ENCODE data around the gene EHMT1. TPM values are rescaled to one million over a fixed set of nuclear protein-coding genes. Genes with fewer than 3 reads are reported as not detected.

Gene EHMT1
- total and polyA plus RNA-seq, 2 donors (not counting 1 experiment from before 2014, with no cell fraction given) = 101 to 394 TPM

GRCh38 chr9:137688725-137689124 lies 69.9 kb downstream of the EHMT1 start:
- H3K27me3 ChIP-seq (replicated peaks in 1 of 4; ENCODE audit: control extremely low read depth in 1 of 4, control insufficient read depth in 3 of 4, insufficient read depth in 4 of 4, low read length in 3 of 4) = no peaks in the 10 kb centered on the region
- H3K27me3 Mint-ChIP-seq = no peaks in the 10 kb centered on the region
- no peaks in the 10 kb centered on the region for H3K9me3 ChIP-seq (ENCODE audit: control extremely low read depth in 1 of 3, control insufficient read depth in 2 of 3, insufficient read depth in 1 of 3, low read length in 2 of 3)
- no peak overlapping the region for H2AFZ ChIP-seq (ENCODE audit: insufficient read depth, low read depth, low read length, poor library complexity, severe bottlenecking)
- H3K9ac ChIP-seq (ENCODE audit: low read length) = no peak overlapping the region
- ATAC-seq (ENCODE audit: low read depth) = no peak
- H3K9me3 Mint-ChIP-seq (ENCODE audit: insufficient read depth) = no peaks in the 10 kb centered on the region
- H3K27ac Mint-ChIP-seq = peak overlapping the region; percentile 57
- intact Hi-C loops (cut with micrococcal nuclease) = no loop called here
- peaks cover 31 to 37% of the 10 kb centered on the region in 2 donors for H3K4me1 ChIP-seq (ENCODE audit: control insufficient read depth in 2 of 2, insufficient read depth in 2 of 2, low read length in 2 of 2)
- H4K20me1 ChIP-seq (ENCODE audit: control insufficient read depth, insufficient read depth, low read length, poor library complexity, severe bottlenecking) = no peaks in the 10 kb centered on the region
- TF ChIP-seq, protein P1, sequence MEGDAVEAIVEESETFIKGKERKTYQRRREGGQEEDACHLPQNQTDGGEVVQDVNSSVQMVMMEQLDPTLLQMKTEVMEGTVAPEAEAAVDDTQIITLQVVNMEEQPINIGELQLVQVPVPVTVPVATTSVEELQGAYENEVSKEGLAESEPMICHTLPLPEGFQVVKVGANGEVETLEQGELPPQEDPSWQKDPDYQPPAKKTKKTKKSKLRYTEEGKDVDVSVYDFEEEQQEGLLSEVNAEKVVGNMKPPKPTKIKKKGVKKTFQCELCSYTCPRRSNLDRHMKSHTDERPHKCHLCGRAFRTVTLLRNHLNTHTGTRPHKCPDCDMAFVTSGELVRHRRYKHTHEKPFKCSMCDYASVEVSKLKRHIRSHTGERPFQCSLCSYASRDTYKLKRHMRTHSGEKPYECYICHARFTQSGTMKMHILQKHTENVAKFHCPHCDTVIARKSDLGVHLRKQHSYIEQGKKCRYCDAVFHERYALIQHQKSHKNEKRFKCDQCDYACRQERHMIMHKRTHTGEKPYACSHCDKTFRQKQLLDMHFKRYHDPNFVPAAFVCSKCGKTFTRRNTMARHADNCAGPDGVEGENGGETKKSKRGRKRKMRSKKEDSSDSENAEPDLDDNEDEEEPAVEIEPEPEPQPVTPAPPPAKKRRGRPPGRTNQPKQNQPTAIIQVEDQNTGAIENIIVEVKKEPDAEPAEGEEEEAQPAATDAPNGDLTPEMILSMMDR (IDR thresholded peaks at IDR 0.05) = no peak
- no peak for TF ChIP-seq EZH2 (IDR thresholded peaks at IDR 0.05; ENCODE audit: borderline replicate concordance, insufficient read depth, low read depth, low read length, poor library complexity, severe bottlenecking)
- 80% methylated on average over 8 of the region's 8 CpGs for WGBS (ENCODE audit: insufficient coverage)
- H3K4me2 ChIP-seq (replicated peaks; ENCODE audit: low read depth, low read length, poor library complexity, severe bottlenecking) = no peak overlapping the region
- ChIA-PET CTCF (interaction anchor here (0.6 to 1.8 kb wide), 2 partner anchors 16 kb away, joined by 3 to 7 read pairs; no protein-coding TSS in a partner anchor), POLR2A (no interaction called here)
- H3K79me2 ChIP-seq (ENCODE audit: control insufficient read depth, insufficient read depth, low read length) = peaks cover 97% of the 10 kb centered on the region
- peaks cover 0 to 2% of the 10 kb centered on the region in 2 experiments for H3K36me3 ChIP-seq (replicated peaks in 1 of 2; ENCODE audit: control extremely low read depth in 1 of 2, control insufficient read depth in 1 of 2, extremely low read depth in 1 of 2, insufficient read depth in 2 of 2, low read length in 1 of 2)
- no peak overlapping the region for H3K27ac ChIP-seq (ENCODE audit: low read length in 2 of 2)
- no peak for DNase-seq
- no peak overlapping the region for H3K4me3 ChIP-seq (ENCODE audit: control extremely low read depth in 1 of 5, extremely low read depth in 1 of 5, insufficient read depth in 1 of 5, low read depth in 2 of 5, low read length in 4 of 5)
- peak overlapping the region; percentile 13 for H3K4me3 Mint-ChIP-seq
- peaks cover 64% of the 10 kb centered on the region for H3K4me1 Mint-ChIP-seq

DNA sequence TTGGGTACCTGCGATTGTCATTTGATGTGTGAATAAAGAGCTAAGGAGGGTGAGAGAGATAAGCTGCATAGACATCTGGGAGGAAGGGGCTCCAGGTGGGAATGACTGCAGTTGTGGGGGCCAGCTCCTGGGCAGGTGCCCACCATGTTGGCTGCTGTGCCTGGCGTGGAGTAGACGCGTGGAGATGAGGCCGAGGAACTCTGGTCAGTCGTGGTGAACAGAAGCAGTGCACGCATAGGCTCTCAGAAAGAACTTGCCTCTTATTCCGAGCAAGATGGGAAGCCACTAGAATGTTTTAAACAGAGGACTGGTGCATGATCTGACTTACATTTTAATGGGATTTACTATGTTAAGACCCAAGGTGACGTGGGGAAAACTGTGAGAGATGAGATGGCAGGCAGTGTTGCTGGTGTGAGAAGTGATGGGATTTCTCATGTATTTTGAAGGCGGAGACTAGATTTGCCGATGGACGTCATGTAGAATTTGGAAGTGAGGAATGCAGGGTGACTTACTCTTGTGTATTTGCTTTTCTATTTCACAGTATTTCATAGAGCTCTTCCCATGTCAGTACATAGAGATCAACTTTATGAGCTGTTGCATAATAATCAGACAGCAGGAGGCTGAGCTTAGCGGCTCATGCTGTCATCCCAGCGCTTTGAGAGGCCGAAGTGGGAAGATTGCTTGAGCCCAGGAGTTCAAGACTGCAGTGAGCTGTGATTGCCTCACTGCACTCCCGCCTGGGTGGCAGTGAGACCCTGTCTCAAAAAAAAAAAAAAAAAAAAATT lies 71.1 kb downstream of the EHMT1 start:
- no peaks in the 10 kb centered on the region for H3K9me3 ChIP-seq (ENCODE audit: control extremely low read depth in 1 of 3, control insufficient read depth in 2 of 3, insufficient read depth in 1 of 3, low read length in 2 of 3)
- no peak overlapping the region for H2AFZ ChIP-seq (ENCODE audit: insufficient read depth, low read depth, low read length, poor library complexity, severe bottlenecking)
- peaks cover 0 to 2% of the 10 kb centered on the region in 2 experiments for H3K36me3 ChIP-seq (replicated peaks in 1 of 2; ENCODE audit: control extremely low read depth in 1 of 2, control insufficient read depth in 1 of 2, extremely low read depth in 1 of 2, insufficient read depth in 2 of 2, low read length in 1 of 2)
- Mint-ChIP-seq H3K9me3 (ENCODE audit: insufficient read depth) (no peaks in the 10 kb centered on the region), H3K4me3 (no peak overlapping the region), H3K27me3 (no peaks in the 10 kb centered on the region), H3K27ac (peak overlapping the region; percentile 42), H3K4me1 (peaks cover 65% of the 10 kb centered on the region)
- no peak overlapping the region for H3K4me3 ChIP-seq (ENCODE audit: control extremely low read depth in 1 of 5, extremely low read depth in 1 of 5, insufficient read depth in 1 of 5, low read depth in 2 of 5, low read length in 4 of 5)
- no peak overlapping the region for H3K27ac ChIP-seq (ENCODE audit: low read length in 2 of 2)
- intact Hi-C loops (cut with micrococcal nuclease) = loop anchor here (2.0 kb wide), 1 partner anchor 15 kb away; no protein-coding TSS in a partner anchor
- no peak for ATAC-seq (ENCODE audit: low read depth)
- H3K4me1 ChIP-seq (ENCODE audit: control insufficient read depth in 2 of 2, insufficient read depth in 2 of 2, low read length in 2 of 2) = peaks cover 35 to 42% of the 10 kb centered on the region in 2 donors
- peaks cover 97% of the 10 kb centered on the region for H3K79me2 ChIP-seq (ENCODE audit: control insufficient read depth, insufficient read depth, low read length)
- H3K27me3 ChIP-seq (replicated peaks in 1 of 4; ENCODE audit: control extremely low read depth in 1 of 4, control insufficient read depth in 3 of 4, insufficient read depth in 4 of 4, low read length in 3 of 4) = no peaks in the 10 kb centered on the region
- no peak overlapping the region for H3K4me2 ChIP-seq (replicated peaks; ENCODE audit: low read depth, low read length, poor library complexity, severe bottlenecking)
- H3K9ac ChIP-seq (ENCODE audit: low read length) = no peak overlapping the region
- WGBS (ENCODE audit: insufficient coverage) = over 99% methylated on average over 12 of the region's 16 CpGs
- TF ChIP-seq EZH2 (IDR thresholded peaks at IDR 0.05; ENCODE audit: borderline replicate concordance, insufficient read depth, low read depth, low read length, poor library complexity, severe bottlenecking) = no peak
- TF ChIP-seq, protein P1 (IDR thresholded peaks at IDR 0.05) = no peak
- ChIA-PET CTCF (interaction anchor here (0.6 to 1.8 kb wide), 5 partner anchors 9 to 914 kb away, joined by 3 to 7 read pairs (median 5); no protein-coding TSS in a partner anchor), POLR2A (interaction anchor here (1.0 kb wide), 1 partner anchor 17 kb away, joined by 3 read pairs; no protein-coding TSS in a partner anchor)
- peaks cover 2% of the 10 kb centered on the region for H4K20me1 ChIP-seq (ENCODE audit: control insufficient read depth, insufficient read depth, low read length, poor library complexity, severe bottlenecking)
- no peak for DNase-seq
